ENCODE results near the gene ZSCAN29.

ZSCAN29 gene
- total RNA-seq = 26.5 to 30.6 (median 27.8) reads per million in 3 donors

GRCh38 chr15:43370975-43371974, at the start of gene ZSCAN29, which contains the start of gene TUBGCP4:
Gene ZSCAN29 (minus strand): TSS chr15:43371043. CDS start chr15:43369913, 1,130 bp downstream.
Gene TUBGCP4 (plus strand): TSS chr15:43371101. CDS start chr15:43371355, 254 bp downstream.
- H3K9me3 ChIP-seq (ENCODE audit: control insufficient read depth, low read length) = no peaks in the 10 kb centered on the region
- peaks cover 7% of the 10 kb centered on the region for H3K4me1 ChIP-seq (ENCODE audit: control insufficient read depth, insufficient read depth, low read length, poor library complexity, severe bottlenecking)
- DNase-seq = peak; percentile 49 to 70 (median 52)
- peak within 1 kb of the TSS; percentile 59 for H3K27ac ChIP-seq (ENCODE audit: insufficient read depth, low read length, poor library complexity, severe bottlenecking)
- peak within 1 kb of the TSS; percentile 81 for H3K4me3 ChIP-seq (ENCODE audit: insufficient read depth, low read depth, low read length, poor library complexity, severe bottlenecking)
- peaks cover 6% of the 10 kb centered on the region for H3K36me3 ChIP-seq (ENCODE audit: control insufficient read depth, insufficient read depth, low read length)
- no peaks in the 10 kb centered on the region for H3K27me3 ChIP-seq (replicated peaks; ENCODE audit: control insufficient read depth, insufficient read depth, low read length, poor library complexity, severe bottlenecking)

- Histone ChIP-seq H3K27ac (ENCODE audit: insufficient read depth, low read length, poor library complexity, severe bottlenecking) (no peak overlapping the region), H3K27me3 (replicated peaks; ENCODE audit: control insufficient read depth, insufficient read depth, low read length, poor library complexity, severe bottlenecking) (no peaks in the 10 kb centered on the region), H3K4me1 (ENCODE audit: control insufficient read depth, insufficient read depth, low read length, poor library complexity, severe bottlenecking) (no peaks in the 10 kb centered on the region), H3K9me3 (ENCODE audit: control insufficient read depth, low read length) (no peaks in the 10 kb centered on the region), H3K4me3 (ENCODE audit: insufficient read depth, low read depth, low read length, poor library complexity, severe bottlenecking) (no peak overlapping the region), H3K36me3 (ENCODE audit: control insufficient read depth, insufficient read depth, low read length) (peaks cover 69% of the 10 kb centered on the region)
- DNase-seq = no peak
Measured at GRCh38 chr15:43420435-43420834, 49.6 kb upstream of the ZSCAN29 start.

GRCh38 chr15:43414196-43414595, 43.4 kb upstream of the ZSCAN29 start:
- no peak for DNase-seq
- Histone ChIP-seq H3K27me3 (replicated peaks; ENCODE audit: control insufficient read depth, insufficient read depth, low read length, poor library complexity, severe bottlenecking) (no peaks in the 10 kb centered on the region), H3K36me3 (ENCODE audit: control insufficient read depth, insufficient read depth, low read length) (peaks cover 60% of the 10 kb centered on the region), H3K27ac (ENCODE audit: insufficient read depth, low read length, poor library complexity, severe bottlenecking) (no peak overlapping the region), H3K9me3 (ENCODE audit: control insufficient read depth, low read length) (no peaks in the 10 kb centered on the region), H3K4me1 (ENCODE audit: control insufficient read depth, insufficient read depth, low read length, poor library complexity, severe bottlenecking) (no peaks in the 10 kb centered on the region), H3K4me3 (ENCODE audit: insufficient read depth, low read depth, low read length, poor library complexity, severe bottlenecking) (no peak overlapping the region)

GRCh38 chr15:43412096-43412495, 41.3 kb upstream of the ZSCAN29 start:
- H3K9me3 ChIP-seq (ENCODE audit: control insufficient read depth, low read length) = no peaks in the 10 kb centered on the region
- no peak overlapping the region for H3K27ac ChIP-seq (ENCODE audit: insufficient read depth, low read length, poor library complexity, severe bottlenecking)
- no peaks in the 10 kb centered on the region for H3K27me3 ChIP-seq (replicated peaks; ENCODE audit: control insufficient read depth, insufficient read depth, low read length, poor library complexity, severe bottlenecking)
- no peaks in the 10 kb centered on the region for H3K4me1 ChIP-seq (ENCODE audit: control insufficient read depth, insufficient read depth, low read length, poor library complexity, severe bottlenecking)
- no peak overlapping the region for H3K4me3 ChIP-seq (ENCODE audit: insufficient read depth, low read depth, low read length, poor library complexity, severe bottlenecking)
- DNase-seq = no peak
- peaks cover 74% of the 10 kb centered on the region for H3K36me3 ChIP-seq (ENCODE audit: control insufficient read depth, insufficient read depth, low read length)

GRCh38 chr15:43410572-43411214, 39.9 kb upstream of the ZSCAN29 start:
- no peak overlapping the region for H3K27ac ChIP-seq (ENCODE audit: insufficient read depth, low read length, poor library complexity, severe bottlenecking)
- H3K9me3 ChIP-seq (ENCODE audit: control insufficient read depth, low read length) = no peaks in the 10 kb centered on the region
- no peak for DNase-seq
- no peaks in the 10 kb centered on the region for H3K27me3 ChIP-seq (replicated peaks; ENCODE audit: control insufficient read depth, insufficient read depth, low read length, poor library complexity, severe bottlenecking)
- H3K4me1 ChIP-seq (ENCODE audit: control insufficient read depth, insufficient read depth, low read length, poor library complexity, severe bottlenecking) = no peaks in the 10 kb centered on the region
- H3K4me3 ChIP-seq (ENCODE audit: insufficient read depth, low read depth, low read length, poor library complexity, severe bottlenecking) = no peak overlapping the region
- H3K36me3 ChIP-seq (ENCODE audit: control insufficient read depth, insufficient read depth, low read length) = peaks cover 73% of the 10 kb centered on the region

- Histone ChIP-seq H3K9me3 (ENCODE audit: control insufficient read depth, low read length) (no peaks in the 10 kb centered on the region), H3K27ac (ENCODE audit: insufficient read depth, low read length, poor library complexity, severe bottlenecking) (no peak overlapping the region), H3K4me3 (ENCODE audit: insufficient read depth, low read depth, low read length, poor library complexity, severe bottlenecking) (no peak overlapping the region), H3K4me1 (ENCODE audit: control insufficient read depth, insufficient read depth, low read length, poor library complexity, severe bottlenecking) (no peaks in the 10 kb centered on the region), H3K27me3 (replicated peaks; ENCODE audit: control insufficient read depth, insufficient read depth, low read length, poor library complexity, severe bottlenecking) (no peaks in the 10 kb centered on the region), H3K36me3 (ENCODE audit: control insufficient read depth, insufficient read depth, low read length) (peaks cover 59% of the 10 kb centered on the region)
- DNase-seq = no peak
Measured at GRCh38 chr15:43408789-43409188, 37.9 kb upstream of the ZSCAN29 start.

GRCh38 chr15:43406808-43407207, 36.0 kb upstream of the ZSCAN29 start:
- H3K27ac ChIP-seq (ENCODE audit: insufficient read depth, low read length, poor library complexity, severe bottlenecking) = no peak overlapping the region

GRCh38 chr15:43406189-43406588, 35.3 kb upstream of the ZSCAN29 start:
- Histone ChIP-seq H3K27ac (ENCODE audit: insufficient read depth, low read length, poor library complexity, severe bottlenecking) (no peak overlapping the region), H3K9me3 (ENCODE audit: control insufficient read depth, low read length) (no peaks in the 10 kb centered on the region), H3K4me3 (ENCODE audit: insufficient read depth, low read depth, low read length, poor library complexity, severe bottlenecking) (no peak overlapping the region), H3K27me3 (replicated peaks; ENCODE audit: control insufficient read depth, insufficient read depth, low read length, poor library complexity, severe bottlenecking) (no peaks in the 10 kb centered on the region), H3K36me3 (ENCODE audit: control insufficient read depth, insufficient read depth, low read length) (peaks cover 62% of the 10 kb centered on the region), H3K4me1 (ENCODE audit: control insufficient read depth, insufficient read depth, low read length, poor library complexity, severe bottlenecking) (no peaks in the 10 kb centered on the region)
- DNase-seq = no peak

More at GRCh38 chr15:43406808-43407207, 36.0 kb upstream of the ZSCAN29 start:
- peaks cover 56% of the 10 kb centered on the region for H3K36me3 ChIP-seq (ENCODE audit: control insufficient read depth, insufficient read depth, low read length)
- H3K4me1 ChIP-seq (ENCODE audit: control insufficient read depth, insufficient read depth, low read length, poor library complexity, severe bottlenecking) = no peaks in the 10 kb centered on the region
- H3K4me3 ChIP-seq (ENCODE audit: insufficient read depth, low read depth, low read length, poor library complexity, severe bottlenecking) = no peak overlapping the region
- no peaks in the 10 kb centered on the region for H3K9me3 ChIP-seq (ENCODE audit: control insufficient read depth, low read length)
- no peaks in the 10 kb centered on the region for H3K27me3 ChIP-seq (replicated peaks; ENCODE audit: control insufficient read depth, insufficient read depth, low read length, poor library complexity, severe bottlenecking)
- DNase-seq = no peak

- no peak overlapping the region for H3K27ac ChIP-seq (ENCODE audit: insufficient read depth, low read length, poor library complexity, severe bottlenecking)
- H3K36me3 ChIP-seq (ENCODE audit: control insufficient read depth, insufficient read depth, low read length) = peaks cover 65% of the 10 kb centered on the region
- no peaks in the 10 kb centered on the region for H3K9me3 ChIP-seq (ENCODE audit: control insufficient read depth, low read length)
- no peaks in the 10 kb centered on the region for H3K27me3 ChIP-seq (replicated peaks; ENCODE audit: control insufficient read depth, insufficient read depth, low read length, poor library complexity, severe bottlenecking)
- H3K4me3 ChIP-seq (ENCODE audit: insufficient read depth, low read depth, low read length, poor library complexity, severe bottlenecking) = no peak overlapping the region
- DNase-seq = no peak
- no peaks in the 10 kb centered on the region for H3K4me1 ChIP-seq (ENCODE audit: control insufficient read depth, insufficient read depth, low read length, poor library complexity, severe bottlenecking)
Measured at GRCh38 chr15:43404130-43404529, 33.3 kb upstream of the ZSCAN29 start.

- no peak for DNase-seq
- Histone ChIP-seq H3K9me3 (ENCODE audit: control insufficient read depth, low read length) (no peaks in the 10 kb centered on the region), H3K36me3 (ENCODE audit: control insufficient read depth, insufficient read depth, low read length) (peaks cover 62% of the 10 kb centered on the region), H3K4me1 (ENCODE audit: control insufficient read depth, insufficient read depth, low read length, poor library complexity, severe bottlenecking) (no peaks in the 10 kb centered on the region), H3K4me3 (ENCODE audit: insufficient read depth, low read depth, low read length, poor library complexity, severe bottlenecking) (no peak overlapping the region), H3K27me3 (replicated peaks; ENCODE audit: control insufficient read depth, insufficient read depth, low read length, poor library complexity, severe bottlenecking) (no peaks in the 10 kb centered on the region), H3K27ac (ENCODE audit: insufficient read depth, low read length, poor library complexity, severe bottlenecking) (no peak overlapping the region)
Measured at GRCh38 chr15:43403616-43404015, 32.8 kb upstream of the ZSCAN29 start.

Data from effector memory CD4-positive, alpha-beta T cell (primary cell).